CD4-positive, alpha-beta T cell treated with Interleukin-12 subunit alpha and Interleukin-12 subunit beta, for 1 hour (primary cell): Measurements from ENCODE around the gene EVI5L.

ENCODE experiments used
- DNase-seq: peaks from one replicate; pipeline ENCODE4 v3.0.0-alpha.2; 2020

Gene EVI5L

GRCh38 chr19:7903244-7904073, 73.4 kb downstream of the EVI5L start, which contains the start of gene MAP2K7:
Gene MAP2K7 (plus strand): TSS chr19:7903877. CDS start chr19:7903945, 68 bp downstream.
- DNase-seq, result peak; percentile 100

- peak; percentile 88 for DNase-seq
Measured at GRCh38 chr19:7904074-7905020, 74.3 kb downstream of the EVI5L start.

- DNase-seq, result no peak
Measured at GRCh38 chr19:7905268-7905667, 75.2 kb downstream of the EVI5L start.

GRCh38 chr19:7905859-7906258, 75.8 kb downstream of the EVI5L start:
- no peak for DNase-seq

- DNase-seq, result no peak
Measured at GRCh38 chr19:7907122-7907521, 77.1 kb downstream of the EVI5L start.

- DNase-seq, result no peak
Measured at GRCh38 chr19:7907544-7907943, 77.5 kb downstream of the EVI5L start.

GRCh38 chr19:7908078-7908699, 78.2 kb downstream of the EVI5L start:
- DNase-seq, result no peak

- no peak for DNase-seq
Measured at GRCh38 chr19:7908742-7909461, 78.9 kb downstream of the EVI5L start.

- DNase-seq, result no peak
Measured at GRCh38 chr19:7909471-7910067, 79.6 kb downstream of the EVI5L start.

- DNase-seq, result no peak
Measured at GRCh38 chr19:7910321-7911161, 80.5 kb downstream of the EVI5L start.

GRCh38 chr19:7911508-7912143, 81.6 kb downstream of the EVI5L start:
- no peak for DNase-seq

GRCh38 chr19:7912144-7912696, 82.2 kb downstream of the EVI5L start:
- DNase-seq, result no peak

- DNase-seq, result no peak
Measured at GRCh38 chr19:7912697-7913564, 82.9 kb downstream of the EVI5L start.

- DNase-seq, result no peak
Measured at GRCh38 chr19:7913652-7914051, 83.6 kb downstream of the EVI5L start.

GRCh38 chr19:7914099-7914498, 84.1 kb downstream of the EVI5L start:
- DNase-seq, result no peak
